NB4 (cell line): ENCODE measurements around the gene MRPS35.

Experiments used
- CTCF ChIP-seq: IDR thresholded peaks from one replicate; pipeline ENCODE4 v1.5.1; 2012; ENCODE audit warnings: low read depth, low read length
- MAX ChIP-seq: IDR thresholded peaks from 2 replicates; pipeline ENCODE4 v1.6.1; 2011; ENCODE audit warnings: low read depth, low read length
- POLR2A ChIP-seq: IDR thresholded peaks from 2 replicates; pipeline ENCODE4 v1.6.1; 2011; ENCODE audit warnings: mild to moderate bottlenecking; ENCODE audit not compliant: insufficient read length; ENCODE audit errors: extremely low read depth

GRCh38 chr12:27733791-27734190 is 23.2 kb downstream of the MRPS35 start:
- no peak for TF ChIP-seq CTCF
- TF ChIP-seq MAX = no peak
- TF ChIP-seq POLR2A = no peak
